Suppressor macrophage treated with lipopolysaccharide for 1 hour (primary cell): Measurements from ENCODE around the gene ROR2.

Experiments used
- DNase-seq, 3 donors: peaks; one replicate each; pipeline ENCODE4 v3.0.0-alpha.2; 2020 to 2022

ROR2 gene

GRCh38 chr9:91789941-91790340 is 160.1 kb downstream of the ROR2 start:
- no peak for DNase-seq

GRCh38 chr9:91787931-91788330 is 162.1 kb downstream of the ROR2 start:
- no peak for DNase-seq

GRCh38 chr9:91786132-91786896 is 163.7 kb downstream of the ROR2 start:
- no peak for DNase-seq

GRCh38 chr9:91785447-91785842 is 164.6 kb downstream of the ROR2 start:
- no peak for DNase-seq

- no peak for DNase-seq
Measured at GRCh38 chr9:91784673-91785446, 165.2 kb downstream of the ROR2 start.

- DNase-seq: no peak
Measured at GRCh38 chr9:91783876-91784672, 166.0 kb downstream of the ROR2 start.

- DNase-seq: no peak
Measured at GRCh38 chr9:91783411-91783810, 166.6 kb downstream of the ROR2 start.

- DNase-seq: no peak
Measured at GRCh38 chr9:91782708-91783214, 167.3 kb downstream of the ROR2 start.

GRCh38 chr9:91781906-91782305 is 168.1 kb downstream of the ROR2 start:
- DNase-seq: no peak

GRCh38 chr9:91781116-91781515 is 168.9 kb downstream of the ROR2 start:
- no peak for DNase-seq

GRCh38 chr9:91778031-91778430 is 172.0 kb downstream of the ROR2 start:
- DNase-seq: no peak

GRCh38 chr9:91777292-91777830 is 172.7 kb downstream of the ROR2 start:
- DNase-seq: peak in 1 of 3 donors; percentile 26

GRCh38 chr9:91776409-91777291 is 173.4 kb downstream of the ROR2 start:
- DNase-seq: peak in 2 of 3 donors; percentile 43 to 51

GRCh38 chr9:91775708-91776028 is 174.4 kb downstream of the ROR2 start:
- no peak for DNase-seq

GRCh38 chr9:91775011-91775707 is 174.9 kb downstream of the ROR2 start:
- peak; percentile 54 to 70 (median 59) for DNase-seq

GRCh38 chr9:91773156-91773555 is 176.9 kb downstream of the ROR2 start:
- DNase-seq: no peak

- DNase-seq: no peak
Measured at GRCh38 chr9:91771864-91772263, 178.2 kb downstream of the ROR2 start.

- DNase-seq: peak; percentile 28 to 37 (median 34)
Measured at GRCh38 chr9:91771027-91771426, 179.0 kb downstream of the ROR2 start.

- DNase-seq: no peak
Measured at GRCh38 chr9:91770229-91770628, 179.8 kb downstream of the ROR2 start.

- DNase-seq: no peak
Measured at GRCh38 chr9:91768977-91769916, 180.8 kb downstream of the ROR2 start.
